GM21528 (cell line): ENCODE data around the gene DEGS2.

Experiments used
- ATAC-seq: cut with Tn5 transposase; IDR thresholded peaks from one replicate; pipeline ENCODE4 v1.9.1; 2021; ENCODE audit warnings: mild to moderate bottlenecking, moderate library complexity; ENCODE audit not compliant: unreplicated experiment, low FRiP score

Gene DEGS2

DNA sequence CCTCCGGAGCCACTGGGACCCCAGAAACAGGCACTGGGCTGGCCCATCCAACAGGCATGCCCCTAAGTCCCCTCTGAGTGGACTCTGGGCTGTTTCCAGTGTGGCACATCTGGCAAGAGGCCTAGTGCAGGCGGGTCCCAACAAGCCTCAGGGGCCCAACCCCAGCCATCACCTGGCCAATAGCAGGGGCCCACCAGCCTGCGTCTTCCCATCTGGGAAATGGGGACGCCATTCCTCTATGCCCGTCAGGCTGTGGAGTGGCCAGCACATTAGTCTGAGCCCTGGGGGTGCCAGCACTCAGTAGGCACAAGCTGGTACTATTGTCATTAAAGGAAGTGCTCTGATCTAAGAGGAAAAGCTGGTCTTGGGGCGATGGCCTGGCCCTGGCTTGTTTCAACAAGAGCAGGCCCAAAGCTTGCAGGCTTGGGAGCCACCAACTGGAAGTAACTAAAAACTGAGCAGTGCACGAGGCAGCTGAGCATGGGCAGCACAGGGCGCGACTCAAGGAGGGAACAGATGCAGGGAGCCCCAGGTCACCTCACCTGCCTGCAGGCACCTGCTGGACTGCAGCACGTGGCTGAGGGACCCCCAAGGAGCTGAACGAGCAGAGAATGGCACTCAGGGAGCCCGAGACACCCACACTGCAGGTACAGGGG, 8.4 kb downstream of the DEGS2 start:
- no peak for ATAC-seq

DNA sequence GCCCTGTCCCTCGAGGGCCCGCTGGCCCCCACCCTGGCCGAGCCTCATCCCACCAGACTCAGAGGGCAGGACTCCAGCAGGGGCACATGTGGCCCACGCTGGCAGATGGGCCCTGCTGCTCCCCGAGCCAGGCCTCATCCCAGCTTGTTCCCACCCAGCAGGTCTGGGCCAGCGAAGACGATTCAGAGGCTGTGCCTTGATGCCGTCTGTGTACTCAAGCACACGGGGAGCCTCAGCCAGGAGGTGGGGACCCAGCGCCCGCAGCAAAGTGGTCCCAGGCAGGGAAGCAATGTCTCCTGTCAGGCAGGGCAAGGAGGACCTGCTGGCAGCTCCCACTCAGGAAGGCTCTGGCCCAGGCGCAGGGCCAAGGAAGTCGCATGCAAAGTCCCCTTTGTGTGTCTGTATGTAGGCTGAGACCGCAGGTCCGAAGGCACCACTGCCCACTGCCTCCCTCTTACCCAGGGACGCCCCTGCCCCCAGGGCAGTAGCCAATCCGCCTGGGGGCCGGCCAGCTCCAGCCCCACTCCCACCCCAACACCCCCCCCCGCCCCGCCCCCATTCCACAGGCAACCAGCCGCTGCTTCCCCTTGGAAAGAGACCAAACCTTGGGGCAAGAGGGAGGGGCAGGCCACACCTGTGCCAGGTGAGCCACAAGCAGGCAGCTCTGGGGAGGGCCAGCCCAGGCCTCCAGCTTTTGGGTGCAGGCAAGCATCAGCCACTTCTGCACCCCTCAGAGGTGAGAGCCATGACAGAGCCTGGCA, 9.4 kb downstream of the DEGS2 start:
- ATAC-seq = no peak

DNA sequence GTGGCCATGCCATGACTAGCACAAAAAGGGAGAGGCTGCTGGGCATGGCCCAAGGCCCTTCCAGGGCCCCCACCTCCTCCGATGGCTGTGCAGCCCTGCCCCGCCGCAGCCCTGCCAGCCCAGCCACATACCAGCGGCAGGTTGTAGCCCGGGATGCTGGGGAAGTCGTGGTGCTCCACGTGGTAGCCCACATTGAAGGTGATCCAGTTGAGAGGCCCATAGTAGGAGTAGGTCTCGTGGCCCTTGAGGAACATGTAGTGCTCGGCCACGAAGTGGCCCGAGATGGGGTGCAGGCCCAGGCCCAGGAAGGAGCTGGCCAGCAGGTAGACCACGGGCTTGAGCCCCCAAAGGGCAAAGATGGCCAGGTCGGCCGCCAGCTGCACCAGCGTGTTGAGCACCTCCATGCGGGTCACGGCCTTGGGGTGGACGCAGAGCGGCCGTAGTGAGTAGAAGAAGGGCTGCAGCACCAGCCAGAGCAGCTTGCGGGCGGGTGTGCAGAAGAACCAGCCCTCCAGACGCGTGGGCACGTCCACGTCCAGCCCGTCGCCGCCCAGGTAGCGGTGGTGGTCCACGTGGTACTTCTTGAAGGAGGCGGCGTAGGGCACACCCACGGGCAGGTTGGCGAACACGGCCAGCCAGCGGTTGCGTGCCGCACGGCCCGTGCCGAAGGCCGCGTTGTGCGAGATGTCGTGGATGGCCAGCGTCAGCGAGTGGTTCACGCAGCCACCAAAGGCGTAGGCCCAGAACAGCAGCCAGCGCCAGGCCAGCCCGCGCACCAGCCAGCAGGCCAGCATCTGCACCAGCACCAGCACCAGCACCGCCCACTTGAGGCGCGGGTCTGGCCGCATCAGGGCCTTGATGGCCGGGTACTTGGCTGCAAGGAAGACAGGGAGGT, 10.4 kb downstream of the DEGS2 start:
- no peak for ATAC-seq

DNA sequence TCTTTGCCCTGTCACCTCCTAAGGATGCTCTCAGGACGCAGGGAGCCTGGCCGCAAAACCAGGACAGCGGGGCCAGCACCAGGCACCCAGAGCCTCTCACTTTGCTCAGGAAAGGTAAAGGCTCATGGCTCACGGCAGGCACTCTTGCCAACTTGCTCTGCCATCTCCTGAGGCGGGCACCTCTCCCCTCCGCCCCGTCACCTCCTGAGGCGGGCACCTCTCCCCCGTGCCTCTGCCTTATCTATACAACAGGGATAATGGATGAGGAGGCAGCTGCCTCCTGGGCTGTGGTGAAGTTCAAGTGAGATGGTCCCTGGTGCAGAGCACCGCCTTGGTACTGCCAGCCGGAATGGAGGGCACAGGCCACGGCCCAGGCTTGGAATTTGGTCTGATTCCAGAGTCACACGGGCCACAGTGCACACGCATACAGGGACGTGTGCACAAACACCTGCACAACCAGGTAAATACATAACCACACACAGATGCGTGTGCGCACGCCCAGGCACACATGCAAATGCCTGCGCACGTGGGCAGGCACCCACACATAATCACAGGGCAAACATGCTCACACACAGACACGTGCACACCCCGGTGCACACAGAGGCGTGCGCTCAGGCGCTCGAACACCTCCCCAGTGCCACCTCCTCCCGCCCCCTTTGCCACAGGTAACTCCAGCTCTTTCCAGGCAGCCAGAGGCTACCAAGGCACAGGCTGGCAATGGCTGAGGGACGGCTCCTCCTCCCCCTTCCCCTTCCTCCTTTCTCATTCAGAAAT, 11.6 kb downstream of the DEGS2 start:
- no peak for ATAC-seq

- no peak for ATAC-seq
Measured at GRCh38 chr14:100147181-100147631, 12.2 kb downstream of the DEGS2 start.

- no peak for ATAC-seq
Measured at GRCh38 chr14:100146531-100147091, 12.8 kb downstream of the DEGS2 start.

DNA sequence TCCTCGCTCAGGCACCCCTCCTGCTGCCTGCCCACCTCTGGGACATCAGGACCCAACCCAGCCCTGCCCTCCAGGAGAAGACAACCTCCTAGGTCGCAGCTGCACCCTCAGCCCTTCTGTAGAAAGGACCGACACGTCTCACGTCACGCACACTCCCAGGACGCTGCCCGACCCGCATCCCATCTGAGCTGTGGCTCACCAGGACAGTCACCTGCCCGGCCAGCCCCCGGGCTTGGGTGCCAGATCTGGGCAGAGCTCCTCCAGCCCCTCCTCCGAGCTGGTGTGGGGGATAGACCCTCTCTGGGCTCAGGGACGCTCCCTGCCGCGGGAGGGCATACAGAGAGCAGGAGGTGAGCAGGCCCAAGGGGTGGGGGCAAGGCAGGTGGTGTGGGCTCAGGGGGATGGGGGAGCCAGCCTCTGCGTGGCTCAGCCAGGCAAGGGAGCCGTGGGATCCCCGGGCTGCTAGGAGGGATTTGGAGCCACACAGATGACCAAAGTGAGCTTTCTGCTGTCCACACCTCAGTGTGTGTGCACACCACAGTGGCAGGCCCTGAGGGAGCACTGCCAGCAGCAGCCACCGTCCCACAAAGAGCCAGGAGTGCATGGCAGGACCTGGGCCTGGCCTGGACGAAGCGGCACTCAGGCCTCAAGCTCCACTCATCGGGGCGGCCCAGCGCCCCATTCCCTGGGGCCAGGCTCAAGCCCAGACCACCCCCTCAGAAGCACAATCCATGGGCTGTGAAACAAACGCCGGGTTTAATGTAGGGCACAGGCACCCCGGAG, 13.6 kb downstream of the DEGS2 start:
- no peak for ATAC-seq

- no peak for ATAC-seq
Measured at GRCh38 chr14:100144996-100145646, 14.3 kb downstream of the DEGS2 start.

- no peak for ATAC-seq
Measured at GRCh38 chr14:100144645-100144995, 14.8 kb downstream of the DEGS2 start.

DNA sequence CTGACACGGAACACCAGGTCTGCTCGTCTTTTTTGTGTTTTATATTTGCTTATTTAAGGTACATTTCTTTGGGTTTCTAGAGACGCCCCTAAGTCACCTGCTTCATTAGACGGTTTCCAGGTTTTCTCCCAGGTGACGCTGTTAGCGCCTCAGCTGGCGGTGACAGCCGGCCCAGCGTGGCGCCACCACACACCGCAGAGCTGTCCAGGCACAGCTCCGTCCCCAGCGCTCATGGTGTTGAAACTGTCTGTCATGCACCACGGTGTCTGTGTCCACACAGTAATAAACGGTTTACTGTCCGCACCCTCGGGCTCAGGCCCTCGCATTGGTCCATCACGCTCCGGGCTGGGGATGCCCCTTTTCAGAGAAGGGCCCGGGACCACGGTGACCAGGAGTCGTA, 15.5 kb downstream of the DEGS2 start:
- no peak for ATAC-seq

DNA sequence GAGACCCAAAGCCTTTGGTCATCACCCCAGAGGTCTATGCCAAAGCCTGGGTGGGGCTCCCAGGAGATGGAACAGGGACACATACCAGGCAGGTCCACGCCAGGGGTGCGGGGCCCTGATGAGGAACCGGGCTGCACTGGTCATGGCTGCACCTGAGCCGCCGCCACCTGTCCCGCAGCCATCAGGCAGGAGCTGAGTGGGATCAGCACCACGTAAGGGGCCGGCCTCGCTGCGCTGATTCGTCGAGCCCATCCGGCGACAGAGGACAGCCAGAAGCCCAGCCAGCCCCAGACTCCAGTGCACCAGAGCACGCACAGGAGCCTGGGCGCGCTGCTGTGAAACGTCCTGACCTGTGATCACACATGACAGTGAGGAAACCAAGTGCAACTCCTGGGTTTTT, 15.9 kb downstream of the DEGS2 start:
- no peak for ATAC-seq

DNA sequence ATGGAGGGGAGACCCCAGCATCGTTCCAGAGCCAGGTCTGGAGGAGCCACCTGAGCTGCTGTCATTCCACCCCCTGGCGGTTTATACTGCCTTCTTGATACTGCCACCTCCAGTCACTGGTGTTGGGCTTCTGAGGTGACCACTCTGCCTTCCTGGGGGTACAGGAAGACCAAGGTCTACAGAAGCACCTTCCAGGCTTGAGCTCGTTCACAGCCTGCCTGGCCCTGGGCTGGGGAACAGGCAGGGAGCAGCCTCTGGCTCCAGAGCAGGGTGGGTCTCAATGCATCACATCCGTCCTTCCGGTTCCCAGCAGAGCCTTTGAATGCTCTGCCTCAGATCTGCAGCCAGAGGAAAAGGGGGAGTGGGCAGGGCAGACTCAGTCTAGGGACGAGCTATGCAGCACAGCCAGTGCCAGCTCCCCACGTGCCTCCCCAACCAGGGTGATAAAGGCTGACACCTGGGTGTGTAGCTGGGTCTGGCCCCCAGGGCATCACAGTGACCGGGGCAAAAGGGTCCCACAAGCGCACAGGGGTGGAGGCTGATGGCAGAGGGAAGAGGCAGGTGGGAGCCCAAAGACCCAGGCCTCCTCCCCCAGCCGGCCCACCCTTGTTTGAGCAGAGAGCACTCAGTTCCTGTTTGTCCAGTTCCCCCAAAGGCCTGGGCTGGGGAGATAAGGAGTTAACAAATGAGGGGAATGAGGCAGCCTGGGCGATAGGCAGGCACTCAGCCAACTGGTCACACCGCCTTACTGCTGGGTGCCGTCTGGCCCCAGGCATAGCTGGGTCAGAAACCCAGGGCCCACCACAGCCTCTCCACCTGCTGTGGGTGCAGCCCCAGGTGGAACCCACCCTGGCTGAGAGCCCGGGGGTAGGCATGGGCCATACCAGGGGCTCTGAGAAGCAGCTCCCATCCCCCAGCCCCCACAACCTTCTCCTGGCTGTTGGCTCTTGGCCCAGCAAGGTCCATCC, 17.1 kb downstream of the DEGS2 start:
- no peak for ATAC-seq

DNA sequence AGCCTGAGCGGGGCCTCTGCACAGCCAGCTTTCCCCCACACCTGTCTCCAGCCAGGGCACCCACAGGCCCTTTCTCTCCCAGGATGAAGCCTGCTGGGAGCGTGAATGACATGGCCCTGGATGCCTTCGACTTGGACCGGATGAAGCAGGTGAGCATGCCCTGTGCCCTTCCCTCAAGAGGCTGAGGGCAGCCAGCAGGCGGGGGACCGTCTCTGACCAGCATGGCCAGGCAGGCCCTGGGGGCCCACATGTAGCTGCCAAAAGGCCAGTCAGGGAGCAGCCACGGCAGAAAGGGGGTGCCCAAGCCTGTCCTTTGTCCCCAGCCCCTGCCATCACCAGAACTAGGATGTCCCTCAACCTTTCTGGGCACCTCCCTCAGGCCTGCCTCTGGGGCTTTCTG, 18.3 kb downstream of the DEGS2 start:
- ATAC-seq = no peak

DNA sequence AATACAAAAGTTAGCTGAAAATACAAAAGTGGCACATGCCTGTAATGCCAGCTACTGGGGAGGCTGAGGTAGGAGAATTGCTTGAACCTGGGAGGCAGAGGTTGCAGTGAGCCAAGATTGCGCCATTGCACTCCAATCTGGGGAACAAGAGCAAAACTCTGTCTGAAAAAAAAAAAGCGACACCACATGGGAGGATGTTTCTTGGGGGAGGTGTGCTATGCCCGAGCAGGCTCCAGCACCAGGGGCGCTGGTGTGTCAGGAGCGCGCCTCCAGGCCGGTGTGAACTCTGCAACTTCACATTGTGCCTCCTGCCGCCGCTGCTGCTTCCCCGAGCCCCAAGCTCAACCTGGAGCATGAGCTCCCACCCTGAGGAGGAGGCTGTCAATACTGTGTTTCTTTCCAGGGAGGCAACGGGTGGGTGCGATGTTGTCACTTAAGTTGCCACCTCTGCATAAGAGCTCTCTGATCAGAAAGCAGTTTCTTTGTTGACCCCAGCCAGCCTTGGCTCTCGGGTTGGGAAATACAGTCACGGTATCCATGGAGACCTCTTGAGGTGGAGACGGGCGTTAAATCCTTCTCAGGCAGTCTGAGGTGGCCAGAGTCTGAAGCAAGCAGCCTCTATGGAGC, 18.9 kb downstream of the DEGS2 start:
- no peak for ATAC-seq

GRCh38 chr14:100138955-100139354, 20.5 kb downstream of the DEGS2 start:
- ATAC-seq = no peak

GRCh38 chr14:100138082-100138787, 21.2 kb downstream of the DEGS2 start:
- no peak for ATAC-seq

DNA sequence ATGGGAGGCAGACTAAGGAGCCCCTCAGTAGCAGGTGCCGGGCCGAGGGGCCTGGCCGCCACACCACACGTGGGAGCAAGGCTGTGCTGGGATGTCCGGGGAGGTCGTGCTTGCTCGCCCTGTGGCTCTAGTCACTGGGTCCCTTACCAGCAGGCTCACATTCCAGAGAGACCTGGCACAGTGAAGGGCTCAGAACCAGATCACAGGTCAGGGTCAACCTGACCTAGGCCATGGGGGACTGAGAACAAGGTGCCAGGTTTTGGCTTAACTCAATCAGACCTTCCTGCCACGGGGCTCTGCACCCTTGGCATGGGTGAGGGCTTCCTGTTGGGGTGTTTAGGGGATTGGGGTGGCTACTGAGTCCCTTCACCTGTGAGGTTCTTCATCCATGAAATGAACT, 22.3 kb downstream of the DEGS2 start:
- ATAC-seq = no peak
